ENCODE results near the gene HIVEP2. TPM values are rescaled to one million over a fixed set of nuclear protein-coding genes. Genes with fewer than 3 reads are reported as not detected.

HIVEP2 gene
- total RNA-seq, 2 experiments from 2014 or later: 30.2 to 35.4 TPM

DNA sequence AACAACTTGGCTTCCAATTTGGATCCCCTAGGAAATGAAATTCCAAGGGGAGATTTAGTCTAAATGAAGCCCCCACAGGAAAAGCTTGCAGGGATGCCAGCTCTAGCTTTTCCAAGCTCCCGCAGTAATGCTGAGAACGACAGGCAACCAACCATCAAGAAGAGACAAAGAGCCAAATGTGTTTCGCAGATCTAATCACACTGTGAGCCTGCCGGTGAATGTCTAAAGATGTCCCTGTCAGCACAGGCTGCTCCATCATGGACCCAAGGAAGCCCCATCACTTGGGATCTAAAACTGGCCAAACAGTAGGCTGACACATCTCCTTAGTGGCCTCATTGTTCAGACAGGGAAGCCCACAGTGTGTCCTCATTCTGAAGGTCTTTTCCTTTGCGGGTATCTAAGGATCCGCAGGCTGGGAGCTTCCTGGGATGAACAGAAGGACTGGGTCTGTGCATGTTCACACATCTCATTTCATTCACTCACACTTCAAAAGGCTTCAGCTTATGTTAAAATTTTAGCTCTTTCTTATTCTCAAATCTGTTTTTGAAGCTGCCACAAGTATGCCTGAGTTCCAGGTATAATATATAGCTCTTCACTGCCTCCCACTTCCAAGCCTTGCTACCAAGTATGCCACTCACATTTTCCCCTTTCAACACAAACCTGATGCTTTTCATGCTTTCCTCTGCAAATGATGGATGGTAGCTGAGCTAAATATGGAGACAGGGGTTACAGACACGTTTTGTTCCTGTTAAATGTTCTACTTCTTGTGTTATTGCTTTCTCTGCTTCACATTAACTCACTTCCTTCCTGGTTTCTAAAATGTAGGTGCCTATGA lies 229.8 kb downstream of the HIVEP2 start:
- POLR2A ChIA-PET: no interaction called here
- CTCF ChIA-PET: no interaction called here
- no peak overlapping the region for H3K4me3 Mint-ChIP-seq
- H3K27ac Mint-ChIP-seq: no peak overlapping the region
- peaks cover 25% of the 10 kb centered on the region for H3K9me3 Mint-ChIP-seq
- H3K36me3 Mint-ChIP-seq (ENCODE audit: low read depth): peaks cover 5% of the 10 kb centered on the region
- H3K4me1 Mint-ChIP-seq: peaks cover 1% of the 10 kb centered on the region
- H3K27me3 Mint-ChIP-seq: no peaks in the 10 kb centered on the region
- DNase-seq: no peak

DNA sequence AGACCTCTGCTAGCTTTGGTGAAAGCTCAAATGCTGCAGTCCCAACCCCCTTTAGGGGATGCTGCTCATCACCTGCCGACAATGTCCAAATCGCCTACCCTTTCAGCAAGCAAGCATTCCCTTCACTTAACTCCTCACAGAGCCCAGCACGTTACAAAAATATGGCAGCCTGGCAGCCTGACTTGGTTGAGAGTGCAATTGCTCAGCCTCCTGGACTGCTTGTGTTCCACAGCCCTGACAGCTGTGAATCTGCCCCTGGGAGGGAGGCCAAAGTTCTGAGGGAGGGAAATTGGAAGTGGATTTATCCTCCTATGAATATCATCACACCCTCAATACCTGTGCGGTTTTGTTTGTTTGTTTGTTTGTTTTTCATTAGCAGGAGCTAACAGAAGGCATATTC lies 231.0 kb downstream of the HIVEP2 start:
- no peak overlapping the region for H3K4me3 Mint-ChIP-seq
- CTCF ChIA-PET: no interaction called here
- no peaks in the 10 kb centered on the region for H3K27me3 Mint-ChIP-seq
- POLR2A ChIA-PET: no interaction called here
- H3K4me1 Mint-ChIP-seq: peaks cover 1% of the 10 kb centered on the region
- no peak overlapping the region for H3K27ac Mint-ChIP-seq
- H3K9me3 Mint-ChIP-seq: peaks cover 16% of the 10 kb centered on the region
- no peak for DNase-seq
- H3K36me3 Mint-ChIP-seq (ENCODE audit: low read depth): peaks cover 5% of the 10 kb centered on the region

DNA sequence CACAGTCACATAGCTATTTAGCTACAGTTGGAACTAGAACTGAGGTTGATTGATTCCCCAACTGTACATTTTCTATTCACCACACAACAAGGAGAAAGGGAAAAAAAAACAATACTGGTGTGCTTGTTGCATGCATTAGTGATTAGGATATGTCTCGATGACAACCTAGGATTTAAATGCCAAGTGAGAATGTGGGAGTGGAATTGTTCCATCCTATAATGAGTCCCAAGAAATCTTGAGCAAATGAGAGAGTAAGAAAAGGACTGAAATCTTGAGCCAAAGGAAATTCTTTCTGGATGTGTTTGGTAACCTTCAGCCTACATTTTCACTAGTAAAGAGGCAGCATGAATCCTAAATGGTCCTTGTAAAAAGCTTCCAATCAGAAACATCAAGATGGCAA lies 232.7 kb downstream of the HIVEP2 start:
- Mint-ChIP-seq H3K36me3 (ENCODE audit: low read depth) (no peaks in the 10 kb centered on the region), H3K27ac (no peak overlapping the region), H3K27me3 (no peaks in the 10 kb centered on the region), H3K4me3 (no peak overlapping the region), H3K4me1 (peaks cover 4% of the 10 kb centered on the region), H3K9me3 (peaks cover 7% of the 10 kb centered on the region)
- DNase-seq: no peak
- ChIA-PET POLR2A (no interaction called here), CTCF (no interaction called here)

DNA sequence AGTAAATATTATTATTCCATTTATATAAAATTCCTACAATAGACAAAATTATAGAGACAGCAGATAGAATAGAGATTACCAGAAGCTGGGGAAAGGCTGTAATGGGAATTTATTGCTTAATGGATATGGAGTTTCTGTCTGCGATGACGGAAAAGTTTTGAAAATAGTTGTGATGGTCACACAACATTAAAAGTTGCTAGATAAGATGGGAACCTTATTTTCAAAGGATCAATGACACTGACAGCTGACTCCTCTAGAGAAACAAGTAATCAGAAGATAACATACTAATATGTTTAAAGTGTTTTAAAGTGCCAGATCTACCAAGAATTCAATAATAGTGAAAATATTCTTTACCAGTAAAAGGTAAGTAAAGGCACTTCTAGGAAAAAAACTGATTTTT lies 236.3 kb downstream of the HIVEP2 start:
- no peak for DNase-seq
- H3K9me3 Mint-ChIP-seq: peaks cover 11% of the 10 kb centered on the region
- no peak overlapping the region for H3K27ac Mint-ChIP-seq
- peaks cover 12% of the 10 kb centered on the region for H3K4me1 Mint-ChIP-seq
- H3K4me3 Mint-ChIP-seq: no peak overlapping the region
- no peaks in the 10 kb centered on the region for H3K27me3 Mint-ChIP-seq
- no peaks in the 10 kb centered on the region for H3K36me3 Mint-ChIP-seq (ENCODE audit: low read depth)
- ChIA-PET POLR2A (no interaction called here), CTCF (no interaction called here)

DNA sequence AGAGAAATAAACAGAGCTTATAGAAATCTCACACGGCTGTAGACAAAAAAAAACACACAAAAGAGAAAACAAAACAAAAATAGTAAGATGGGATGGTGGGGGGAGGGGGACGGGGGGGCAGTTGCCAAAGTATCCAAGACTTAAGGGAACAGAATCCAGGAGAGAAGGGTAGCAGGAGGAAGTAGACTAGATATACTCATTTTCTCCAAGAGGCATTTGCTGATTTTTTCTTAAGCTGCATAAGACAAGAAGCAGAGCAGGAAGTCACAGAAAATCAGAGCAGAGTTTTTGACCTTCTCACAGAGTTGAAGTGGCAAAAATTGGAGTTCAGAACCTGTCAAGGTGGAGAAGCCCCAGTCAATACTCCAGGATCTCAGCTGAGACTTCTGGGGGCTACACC lies 237.7 kb downstream of the HIVEP2 start:
- Mint-ChIP-seq H3K36me3 (ENCODE audit: low read depth) (no peaks in the 10 kb centered on the region), H3K4me1 (peaks cover 12% of the 10 kb centered on the region), H3K27ac (no peak overlapping the region), H3K27me3 (no peaks in the 10 kb centered on the region), H3K4me3 (no peak overlapping the region), H3K9me3 (peaks cover 8% of the 10 kb centered on the region)
- POLR2A ChIA-PET: no interaction called here
- CTCF ChIA-PET: no interaction called here
- no peak for DNase-seq

DNA sequence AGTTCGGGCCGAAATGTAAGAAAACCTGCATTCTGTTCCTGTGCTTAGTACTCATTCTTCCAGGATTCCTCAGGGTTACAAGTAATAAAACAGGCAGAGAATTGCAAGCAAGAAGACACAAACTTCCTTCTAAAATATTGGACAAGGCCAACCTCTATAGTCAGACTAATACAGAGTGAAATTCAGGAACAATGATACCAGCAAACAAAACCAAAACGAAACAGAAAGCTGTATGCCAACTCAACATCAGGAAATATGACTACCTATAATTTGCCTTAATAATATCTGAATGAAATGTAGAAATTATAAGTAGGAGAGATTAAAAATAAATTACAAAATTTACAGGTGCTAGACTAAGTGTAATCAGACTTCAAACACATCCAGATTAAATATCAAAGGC lies 238.8 kb downstream of the HIVEP2 start:
- H3K4me3 Mint-ChIP-seq: no peak overlapping the region
- peaks cover 4% of the 10 kb centered on the region for H3K9me3 Mint-ChIP-seq
- no peaks in the 10 kb centered on the region for H3K36me3 Mint-ChIP-seq (ENCODE audit: low read depth)
- DNase-seq: no peak
- H3K27me3 Mint-ChIP-seq: no peaks in the 10 kb centered on the region
- H3K27ac Mint-ChIP-seq: peak overlapping the region; percentile 58
- ChIA-PET CTCF (interaction anchor here (0.6 kb wide), 1 partner anchor 244 kb away, joined by 3 read pairs; no protein-coding TSS in a partner anchor), POLR2A (interaction anchor here (0.6 kb wide), 1 partner anchor 806 kb away, joined by 4 read pairs; the partner anchor contains the start of gene FUCA2)
- peaks cover 12% of the 10 kb centered on the region for H3K4me1 Mint-ChIP-seq

DNA sequence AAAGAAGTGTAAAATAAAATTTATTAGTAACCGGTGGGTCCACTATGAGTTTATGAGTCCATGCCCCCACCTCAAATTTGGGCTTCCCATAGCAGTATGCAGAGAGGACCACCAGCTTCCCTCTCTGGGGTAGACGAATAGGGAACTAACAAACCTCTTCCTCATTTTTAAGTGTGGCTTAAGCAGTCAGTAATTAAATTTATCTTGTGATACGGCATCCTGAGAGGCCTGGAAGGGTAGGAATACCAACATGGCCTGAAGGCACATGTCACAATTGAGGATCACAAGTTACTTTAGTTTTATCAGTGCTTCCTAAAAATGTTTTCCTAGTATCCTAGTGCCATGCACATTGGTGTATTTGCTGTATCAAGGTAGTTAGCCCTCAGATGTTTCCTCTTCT lies 239.9 kb downstream of the HIVEP2 start:
- no peaks in the 10 kb centered on the region for H3K36me3 Mint-ChIP-seq (ENCODE audit: low read depth)
- no peaks in the 10 kb centered on the region for H3K27me3 Mint-ChIP-seq
- peaks cover 4% of the 10 kb centered on the region for H3K9me3 Mint-ChIP-seq
- peaks cover 12% of the 10 kb centered on the region for H3K4me1 Mint-ChIP-seq
- H3K4me3 Mint-ChIP-seq: no peak overlapping the region
- ChIA-PET POLR2A (no interaction called here), CTCF (no interaction called here)
- H3K27ac Mint-ChIP-seq: no peak overlapping the region
- no peak for DNase-seq

DNA sequence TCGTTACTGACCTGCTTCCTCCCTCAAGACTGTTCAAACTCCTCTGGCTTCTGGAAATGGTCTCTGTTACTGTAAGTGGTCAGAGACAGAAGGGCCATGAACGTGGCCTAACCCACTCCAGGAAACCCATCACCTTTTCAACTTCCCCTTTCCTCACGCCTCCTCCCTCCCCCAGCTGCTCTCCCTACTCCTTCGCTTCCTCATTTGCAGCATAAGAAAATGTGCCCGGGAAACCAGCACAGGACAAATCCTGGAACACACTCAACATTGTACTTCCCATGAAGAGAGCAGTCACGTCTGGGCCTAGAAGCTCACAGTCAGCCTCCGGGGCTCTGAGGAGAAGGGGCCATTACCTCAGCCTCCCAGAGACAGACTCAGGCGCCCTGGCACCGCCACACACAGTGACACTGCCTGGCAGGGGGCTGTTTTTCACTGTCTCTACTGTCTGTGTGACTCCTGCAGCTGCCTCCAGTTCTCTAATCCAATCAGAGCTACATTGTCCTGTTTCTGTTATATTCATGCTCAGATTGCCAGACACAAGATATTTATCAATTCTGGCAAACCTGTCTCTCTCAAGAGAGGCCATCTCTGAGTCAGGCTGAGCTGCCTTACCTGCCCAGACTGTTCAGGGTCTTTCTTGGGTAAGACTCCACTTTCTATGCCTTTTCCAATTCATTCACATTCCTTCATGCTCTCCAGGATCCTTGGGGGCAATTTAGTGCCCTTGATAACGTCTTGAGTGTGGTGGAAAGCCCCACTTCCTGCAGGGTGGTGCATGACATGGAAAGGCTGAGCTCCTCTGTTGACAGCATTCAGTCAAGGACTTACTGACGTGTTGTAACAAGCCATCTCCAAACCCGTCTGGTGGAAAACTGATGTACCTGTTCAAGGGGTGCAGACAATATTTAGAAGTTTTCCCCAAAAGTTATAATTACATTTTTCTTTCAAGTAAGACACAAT lies 242.2 kb downstream of the HIVEP2 start:
- CTCF ChIA-PET: no interaction called here
- no peaks in the 10 kb centered on the region for H3K36me3 Mint-ChIP-seq (ENCODE audit: low read depth)
- H3K27ac Mint-ChIP-seq: no peak overlapping the region
- H3K4me3 Mint-ChIP-seq: no peak overlapping the region
- H3K4me1 Mint-ChIP-seq: peaks cover 14% of the 10 kb centered on the region
- H3K9me3 Mint-ChIP-seq: peaks cover 4% of the 10 kb centered on the region
- no peak for DNase-seq
- POLR2A ChIA-PET: interaction anchor here (0.6 kb wide), 2 partner anchors 84 to 161 kb away, joined by 5 to 6 read pairs; no protein-coding TSS in a partner anchor
- H3K27me3 Mint-ChIP-seq: no peaks in the 10 kb centered on the region

Other genes starting within 250 kb of the HIVEP2 start
- gene AIG1, start 115.7 kb upstream of the HIVEP2 start, total RNA-seq: 10 to 100 TPM; 11.7 to 12.1 TPM

All from activated CD4-positive, alpha-beta T cell treated with anti-CD3 and anti-CD28 coated beads, Interleukin-2, amount 10 ng/mL, durations not matched to agents 7 days and 5 days (primary cell).